ENCODE results near the gene NUFIP1.
"Not testable (repeated sequence)": the region's sequence is repeated elsewhere in the genome, so short reads cannot be mapped to it uniquely, and the experiment has no call there.

NUFIP1 gene

GRCh38 chr13:44989071-44989889, at the start of gene NUFIP1, which contains the start of gene GPALPP1:
TSS of gene NUFIP1 (minus strand) at chr13:44989471. CDS start at chr13:44989436, 35 bp downstream.
TSS of gene GPALPP1 (plus strand) at chr13:44989538. CDS start at chr13:44989655, 117 bp downstream.
- H3K27ac ChIP-seq (ENCODE audit: low read depth, low read length), result peak within 1 kb of the TSS; percentile 89
- H3K27me3 ChIP-seq (ENCODE audit: control insufficient read depth in 5 of 5, insufficient read depth in 4 of 5, low read length in 5 of 5), result no peaks in the 10 kb centered on the region
- H3K9ac ChIP-seq (ENCODE audit: low read length in 5 of 5), result peak within 1 kb of the TSS; percentile 73 to 100 (median 99)
- H3K4me3 ChIP-seq (ENCODE audit: low read depth in 1 of 5, low read length in 5 of 5), result peak within 1 kb of the TSS; percentile 84 to 97 (median 97)
- peaks cover 4 to 30% (median 27%) of the 10 kb centered on the region in 5 donors for H3K4me1 ChIP-seq (ENCODE audit: control insufficient read depth in 5 of 5, insufficient read depth in 5 of 5, low read length in 5 of 5)
- H3K9me3 ChIP-seq (ENCODE audit: control insufficient read depth in 5 of 5, low read length in 5 of 5), result no peaks in the 10 kb centered on the region
- peaks cover 0 to 7% (median 6%) of the 10 kb centered on the region in 5 donors for H3K36me3 ChIP-seq (ENCODE audit: control insufficient read depth in 5 of 5, insufficient read depth in 5 of 5, low read length in 5 of 5)

- Histone ChIP-seq H3K27ac (ENCODE audit: low read depth, low read length) (no peak overlapping the region), H3K27me3 (ENCODE audit: control insufficient read depth in 5 of 5, insufficient read depth in 4 of 5, low read length in 5 of 5) (no peaks in the 10 kb centered on the region), H3K4me3 (ENCODE audit: low read depth in 1 of 5, low read length in 5 of 5) (no peak overlapping the region), H3K9me3 (ENCODE audit: control insufficient read depth in 5 of 5, low read length in 5 of 5) (no peaks in the 10 kb centered on the region), H3K9ac (ENCODE audit: low read length in 5 of 5) (no peak overlapping the region), H3K4me1 (ENCODE audit: control insufficient read depth in 5 of 5, insufficient read depth in 5 of 5, low read length in 5 of 5) (no peaks in the 10 kb centered on the region), H3K36me3 (ENCODE audit: control insufficient read depth in 5 of 5, insufficient read depth in 5 of 5, low read length in 5 of 5) (peaks cover 5 to 25% (median 19%) of the 10 kb centered on the region in 5 donors)
Measured at GRCh38 chr13:45036206-45036605, 46.9 kb upstream of the NUFIP1 start.

GRCh38 chr13:45034342-45034741, 45.1 kb upstream of the NUFIP1 start:
- Histone ChIP-seq H3K36me3 (ENCODE audit: control insufficient read depth in 5 of 5, insufficient read depth in 5 of 5, low read length in 5 of 5) (peaks cover 5 to 25% (median 20%) of the 10 kb centered on the region in 5 donors), H3K27ac (ENCODE audit: low read depth, low read length) (no peak overlapping the region), H3K27me3 (ENCODE audit: control insufficient read depth in 5 of 5, insufficient read depth in 4 of 5, low read length in 5 of 5) (no peaks in the 10 kb centered on the region), H3K4me3 (ENCODE audit: low read depth in 1 of 5, low read length in 5 of 5) (no peak overlapping the region), H3K4me1 (ENCODE audit: control insufficient read depth in 5 of 5, insufficient read depth in 5 of 5, low read length in 5 of 5) (no peaks in the 10 kb centered on the region), H3K9ac (ENCODE audit: low read length in 5 of 5) (no peak overlapping the region), H3K9me3 (ENCODE audit: control insufficient read depth in 5 of 5, low read length in 5 of 5) (no peaks in the 10 kb centered on the region)

- Histone ChIP-seq H3K27ac (ENCODE audit: low read depth, low read length) (no peak overlapping the region), H3K36me3 (ENCODE audit: control insufficient read depth in 5 of 5, insufficient read depth in 5 of 5, low read length in 5 of 5) (peaks cover 33 to 66% (median 53%) of the 10 kb centered on the region in 5 donors), H3K9ac (ENCODE audit: low read length in 5 of 5) (no peak overlapping the region), H3K9me3 (ENCODE audit: control insufficient read depth in 5 of 5, low read length in 5 of 5) (no peaks in the 10 kb centered on the region), H3K27me3 (ENCODE audit: control insufficient read depth in 5 of 5, insufficient read depth in 4 of 5, low read length in 5 of 5) (no peaks in the 10 kb centered on the region), H3K4me1 (ENCODE audit: control insufficient read depth in 5 of 5, insufficient read depth in 5 of 5, low read length in 5 of 5) (no peaks in the 10 kb centered on the region), H3K4me3 (ENCODE audit: low read depth in 1 of 5, low read length in 5 of 5) (no peak overlapping the region)
Measured at GRCh38 chr13:45024847-45025246, 35.6 kb upstream of the NUFIP1 start.

- Histone ChIP-seq H3K36me3 (ENCODE audit: control insufficient read depth in 5 of 5, insufficient read depth in 5 of 5, low read length in 5 of 5) (peaks cover 23 to 63% (median 48%) of the 10 kb centered on the region in 5 donors), H3K27me3 (ENCODE audit: control insufficient read depth in 5 of 5, insufficient read depth in 4 of 5, low read length in 5 of 5) (no peaks in the 10 kb centered on the region), H3K4me3 (ENCODE audit: low read depth in 1 of 5, low read length in 5 of 5) (no peak overlapping the region), H3K9me3 (ENCODE audit: control insufficient read depth in 5 of 5, low read length in 5 of 5) (no peaks in the 10 kb centered on the region), H3K9ac (ENCODE audit: low read length in 5 of 5) (no peak overlapping the region), H3K27ac (ENCODE audit: low read depth, low read length) (no peak overlapping the region), H3K4me1 (ENCODE audit: control insufficient read depth in 5 of 5, insufficient read depth in 5 of 5, low read length in 5 of 5) (no peaks in the 10 kb centered on the region)
Measured at GRCh38 chr13:45021250-45021649, 32.0 kb upstream of the NUFIP1 start.

- H3K36me3 ChIP-seq (ENCODE audit: control insufficient read depth in 5 of 5, insufficient read depth in 5 of 5, low read length in 5 of 5), result peaks cover 31 to 68% (median 52%) of the 10 kb centered on the region in 5 donors
- H3K9me3 ChIP-seq (ENCODE audit: control insufficient read depth in 5 of 5, low read length in 5 of 5); H3K9ac ChIP-seq (ENCODE audit: low read length in 5 of 5); H3K27me3 ChIP-seq (ENCODE audit: control insufficient read depth in 5 of 5, insufficient read depth in 4 of 5, low read length in 5 of 5); H3K27ac ChIP-seq (ENCODE audit: low read depth, low read length); H3K4me3 ChIP-seq (ENCODE audit: low read depth in 1 of 5, low read length in 5 of 5); H3K4me1 ChIP-seq (ENCODE audit: control insufficient read depth in 5 of 5, insufficient read depth in 5 of 5, low read length in 5 of 5): not testable (repeated sequence)
Measured at GRCh38 chr13:45019981-45020380, 30.7 kb upstream of the NUFIP1 start.

- Histone ChIP-seq H3K27ac (ENCODE audit: low read depth, low read length) (no peak overlapping the region), H3K9ac (ENCODE audit: low read length in 5 of 5) (no peak overlapping the region), H3K36me3 (ENCODE audit: control insufficient read depth in 5 of 5, insufficient read depth in 5 of 5, low read length in 5 of 5) (peaks cover 32 to 60% (median 58%) of the 10 kb centered on the region in 5 donors), H3K4me3 (ENCODE audit: low read depth in 1 of 5, low read length in 5 of 5) (no peak overlapping the region), H3K9me3 (ENCODE audit: control insufficient read depth in 5 of 5, low read length in 5 of 5) (no peaks in the 10 kb centered on the region), H3K4me1 (ENCODE audit: control insufficient read depth in 5 of 5, insufficient read depth in 5 of 5, low read length in 5 of 5) (no peaks in the 10 kb centered on the region), H3K27me3 (ENCODE audit: control insufficient read depth in 5 of 5, insufficient read depth in 4 of 5, low read length in 5 of 5) (no peaks in the 10 kb centered on the region)
Measured at GRCh38 chr13:45016792-45017425, 27.6 kb upstream of the NUFIP1 start.

GRCh38 chr13:45015300-45015699, 26.0 kb upstream of the NUFIP1 start:
- Histone ChIP-seq H3K9me3 (ENCODE audit: control insufficient read depth in 5 of 5, low read length in 5 of 5) (no peaks in the 10 kb centered on the region), H3K36me3 (ENCODE audit: control insufficient read depth in 5 of 5, insufficient read depth in 5 of 5, low read length in 5 of 5) (peaks cover 42 to 61% (median 54%) of the 10 kb centered on the region in 5 donors), H3K27me3 (ENCODE audit: control insufficient read depth in 5 of 5, insufficient read depth in 4 of 5, low read length in 5 of 5) (no peaks in the 10 kb centered on the region), H3K4me1 (ENCODE audit: control insufficient read depth in 5 of 5, insufficient read depth in 5 of 5, low read length in 5 of 5) (no peaks in the 10 kb centered on the region), H3K9ac (ENCODE audit: low read length in 5 of 5) (no peak overlapping the region), H3K27ac (ENCODE audit: low read depth, low read length) (no peak overlapping the region), H3K4me3 (ENCODE audit: low read depth in 1 of 5, low read length in 5 of 5) (no peak overlapping the region)

GRCh38 chr13:45011198-45011597, 21.9 kb upstream of the NUFIP1 start:
- Histone ChIP-seq H3K4me1 (ENCODE audit: control insufficient read depth in 5 of 5, insufficient read depth in 5 of 5, low read length in 5 of 5) (no peaks in the 10 kb centered on the region), H3K9ac (ENCODE audit: low read length in 5 of 5) (no peak overlapping the region), H3K9me3 (ENCODE audit: control insufficient read depth in 5 of 5, low read length in 5 of 5) (no peaks in the 10 kb centered on the region), H3K27ac (ENCODE audit: low read depth, low read length) (no peak overlapping the region), H3K27me3 (ENCODE audit: control insufficient read depth in 5 of 5, insufficient read depth in 4 of 5, low read length in 5 of 5) (no peaks in the 10 kb centered on the region), H3K4me3 (ENCODE audit: low read depth in 1 of 5, low read length in 5 of 5) (no peak overlapping the region), H3K36me3 (ENCODE audit: control insufficient read depth in 5 of 5, insufficient read depth in 5 of 5, low read length in 5 of 5) (peaks cover 56 to 76% (median 64%) of the 10 kb centered on the region in 5 donors)

GRCh38 chr13:45007823-45008222, 18.6 kb upstream of the NUFIP1 start:
- H3K4me1 ChIP-seq (ENCODE audit: control insufficient read depth in 5 of 5, insufficient read depth in 5 of 5, low read length in 5 of 5), result no peaks in the 10 kb centered on the region
- no peak overlapping the region for H3K9ac ChIP-seq (ENCODE audit: low read length in 5 of 5)
- no peak overlapping the region for H3K27ac ChIP-seq (ENCODE audit: low read depth, low read length)
- H3K4me3 ChIP-seq (ENCODE audit: low read depth in 1 of 5, low read length in 5 of 5), result no peak overlapping the region
- H3K36me3 ChIP-seq (ENCODE audit: control insufficient read depth in 5 of 5, insufficient read depth in 5 of 5, low read length in 5 of 5), result peaks cover 52 to 62% (median 58%) of the 10 kb centered on the region in 5 donors
- H3K27me3 ChIP-seq (ENCODE audit: control insufficient read depth in 5 of 5, insufficient read depth in 4 of 5, low read length in 5 of 5), result no peaks in the 10 kb centered on the region
- no peaks in the 10 kb centered on the region for H3K9me3 ChIP-seq (ENCODE audit: control insufficient read depth in 5 of 5, low read length in 5 of 5)

All from subcutaneous abdominal adipose tissue (tissue), 5 donors.